ENCODE results near the gene CDCP2. TPM values are rescaled to one million over a fixed set of nuclear protein-coding genes. Genes with fewer than 3 reads are reported as not detected.

The CDCP2 gene
- total and polyA plus RNA-seq, 2 of the 8 experiments (the other 6 are each of a cell fraction or from before 2014, with no cell fraction given): not detected

GRCh38 chr1:54120018-54120697 lies 32.6 kb downstream of the CDCP2 start (continued):
- TF ChIP-seq, protein P1, sequence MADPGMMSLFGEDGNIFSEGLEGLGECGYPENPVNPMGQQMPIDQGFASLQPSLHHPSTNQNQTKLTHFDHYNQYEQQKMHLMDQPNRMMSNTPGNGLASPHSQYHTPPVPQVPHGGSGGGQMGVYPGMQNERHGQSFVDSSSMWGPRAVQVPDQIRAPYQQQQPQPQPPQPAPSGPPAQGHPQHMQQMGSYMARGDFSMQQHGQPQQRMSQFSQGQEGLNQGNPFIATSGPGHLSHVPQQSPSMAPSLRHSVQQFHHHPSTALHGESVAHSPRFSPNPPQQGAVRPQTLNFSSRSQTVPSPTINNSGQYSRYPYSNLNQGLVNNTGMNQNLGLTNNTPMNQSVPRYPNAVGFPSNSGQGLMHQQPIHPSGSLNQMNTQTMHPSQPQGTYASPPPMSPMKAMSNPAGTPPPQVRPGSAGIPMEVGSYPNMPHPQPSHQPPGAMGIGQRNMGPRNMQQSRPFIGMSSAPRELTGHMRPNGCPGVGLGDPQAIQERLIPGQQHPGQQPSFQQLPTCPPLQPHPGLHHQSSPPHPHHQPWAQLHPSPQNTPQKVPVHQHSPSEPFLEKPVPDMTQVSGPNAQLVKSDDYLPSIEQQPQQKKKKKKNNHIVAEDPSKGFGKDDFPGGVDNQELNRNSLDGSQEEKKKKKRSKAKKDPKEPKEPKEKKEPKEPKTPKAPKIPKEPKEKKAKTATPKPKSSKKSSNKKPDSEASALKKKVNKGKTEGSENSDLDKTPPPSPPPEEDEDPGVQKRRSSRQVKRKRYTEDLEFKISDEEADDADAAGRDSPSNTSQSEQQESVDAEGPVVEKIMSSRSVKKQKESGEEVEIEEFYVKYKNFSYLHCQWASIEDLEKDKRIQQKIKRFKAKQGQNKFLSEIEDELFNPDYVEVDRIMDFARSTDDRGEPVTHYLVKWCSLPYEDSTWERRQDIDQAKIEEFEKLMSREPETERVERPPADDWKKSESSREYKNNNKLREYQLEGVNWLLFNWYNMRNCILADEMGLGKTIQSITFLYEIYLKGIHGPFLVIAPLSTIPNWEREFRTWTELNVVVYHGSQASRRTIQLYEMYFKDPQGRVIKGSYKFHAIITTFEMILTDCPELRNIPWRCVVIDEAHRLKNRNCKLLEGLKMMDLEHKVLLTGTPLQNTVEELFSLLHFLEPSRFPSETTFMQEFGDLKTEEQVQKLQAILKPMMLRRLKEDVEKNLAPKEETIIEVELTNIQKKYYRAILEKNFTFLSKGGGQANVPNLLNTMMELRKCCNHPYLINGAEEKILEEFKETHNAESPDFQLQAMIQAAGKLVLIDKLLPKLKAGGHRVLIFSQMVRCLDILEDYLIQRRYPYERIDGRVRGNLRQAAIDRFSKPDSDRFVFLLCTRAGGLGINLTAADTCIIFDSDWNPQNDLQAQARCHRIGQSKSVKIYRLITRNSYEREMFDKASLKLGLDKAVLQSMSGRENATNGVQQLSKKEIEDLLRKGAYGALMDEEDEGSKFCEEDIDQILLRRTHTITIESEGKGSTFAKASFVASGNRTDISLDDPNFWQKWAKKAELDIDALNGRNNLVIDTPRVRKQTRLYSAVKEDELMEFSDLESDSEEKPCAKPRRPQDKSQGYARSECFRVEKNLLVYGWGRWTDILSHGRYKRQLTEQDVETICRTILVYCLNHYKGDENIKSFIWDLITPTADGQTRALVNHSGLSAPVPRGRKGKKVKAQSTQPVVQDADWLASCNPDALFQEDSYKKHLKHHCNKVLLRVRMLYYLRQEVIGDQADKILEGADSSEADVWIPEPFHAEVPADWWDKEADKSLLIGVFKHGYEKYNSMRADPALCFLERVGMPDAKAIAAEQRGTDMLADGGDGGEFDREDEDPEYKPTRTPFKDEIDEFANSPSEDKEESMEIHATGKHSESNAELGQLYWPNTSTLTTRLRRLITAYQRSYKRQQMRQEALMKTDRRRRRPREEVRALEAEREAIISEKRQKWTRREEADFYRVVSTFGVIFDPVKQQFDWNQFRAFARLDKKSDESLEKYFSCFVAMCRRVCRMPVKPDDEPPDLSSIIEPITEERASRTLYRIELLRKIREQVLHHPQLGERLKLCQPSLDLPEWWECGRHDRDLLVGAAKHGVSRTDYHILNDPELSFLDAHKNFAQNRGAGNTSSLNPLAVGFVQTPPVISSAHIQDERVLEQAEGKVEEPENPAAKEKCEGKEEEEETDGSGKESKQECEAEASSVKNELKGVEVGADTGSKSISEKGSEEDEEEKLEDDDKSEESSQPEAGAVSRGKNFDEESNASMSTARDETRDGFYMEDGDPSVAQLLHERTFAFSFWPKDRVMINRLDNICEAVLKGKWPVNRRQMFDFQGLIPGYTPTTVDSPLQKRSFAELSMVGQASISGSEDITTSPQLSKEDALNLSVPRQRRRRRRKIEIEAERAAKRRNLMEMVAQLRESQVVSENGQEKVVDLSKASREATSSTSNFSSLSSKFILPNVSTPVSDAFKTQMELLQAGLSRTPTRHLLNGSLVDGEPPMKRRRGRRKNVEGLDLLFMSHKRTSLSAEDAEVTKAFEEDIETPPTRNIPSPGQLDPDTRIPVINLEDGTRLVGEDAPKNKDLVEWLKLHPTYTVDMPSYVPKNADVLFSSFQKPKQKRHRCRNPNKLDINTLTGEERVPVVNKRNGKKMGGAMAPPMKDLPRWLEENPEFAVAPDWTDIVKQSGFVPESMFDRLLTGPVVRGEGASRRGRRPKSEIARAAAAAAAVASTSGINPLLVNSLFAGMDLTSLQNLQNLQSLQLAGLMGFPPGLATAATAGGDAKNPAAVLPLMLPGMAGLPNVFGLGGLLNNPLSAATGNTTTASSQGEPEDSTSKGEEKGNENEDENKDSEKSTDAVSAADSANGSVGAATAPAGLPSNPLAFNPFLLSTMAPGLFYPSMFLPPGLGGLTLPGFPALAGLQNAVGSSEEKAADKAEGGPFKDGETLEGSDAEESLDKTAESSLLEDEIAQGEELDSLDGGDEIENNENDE (IDR thresholded peaks at IDR 0.05; ENCODE audit: insufficient replicate concordance, low read length): no peak
- TF ChIP-seq POLR2A (IDR thresholded peaks at IDR 0.05; ENCODE audit: control extremely low read depth in 1 of 2, low read depth in 2 of 2, low read length in 2 of 2) (no peak), JUN (IDR thresholded peaks at IDR 0.05; ENCODE audit: low read depth, low read length) (no peak)

Measured in H1 (cell line).